NOMO-1 treated with dmso at 0.1 percent for 144 hours (cell line): ENCODE results near the gene SPNS2.
A peak's percentile ranks its signal among the peaks of the same experiment; 100 is the strongest.

ENCODE experiments used
- DNase-seq: peaks from one replicate; lab custom pipeline; 2025; ENCODE audit not compliant: unreplicated experiment; lab: John Stamatoyannopoulos, UW

Gene SPNS2

DNA sequence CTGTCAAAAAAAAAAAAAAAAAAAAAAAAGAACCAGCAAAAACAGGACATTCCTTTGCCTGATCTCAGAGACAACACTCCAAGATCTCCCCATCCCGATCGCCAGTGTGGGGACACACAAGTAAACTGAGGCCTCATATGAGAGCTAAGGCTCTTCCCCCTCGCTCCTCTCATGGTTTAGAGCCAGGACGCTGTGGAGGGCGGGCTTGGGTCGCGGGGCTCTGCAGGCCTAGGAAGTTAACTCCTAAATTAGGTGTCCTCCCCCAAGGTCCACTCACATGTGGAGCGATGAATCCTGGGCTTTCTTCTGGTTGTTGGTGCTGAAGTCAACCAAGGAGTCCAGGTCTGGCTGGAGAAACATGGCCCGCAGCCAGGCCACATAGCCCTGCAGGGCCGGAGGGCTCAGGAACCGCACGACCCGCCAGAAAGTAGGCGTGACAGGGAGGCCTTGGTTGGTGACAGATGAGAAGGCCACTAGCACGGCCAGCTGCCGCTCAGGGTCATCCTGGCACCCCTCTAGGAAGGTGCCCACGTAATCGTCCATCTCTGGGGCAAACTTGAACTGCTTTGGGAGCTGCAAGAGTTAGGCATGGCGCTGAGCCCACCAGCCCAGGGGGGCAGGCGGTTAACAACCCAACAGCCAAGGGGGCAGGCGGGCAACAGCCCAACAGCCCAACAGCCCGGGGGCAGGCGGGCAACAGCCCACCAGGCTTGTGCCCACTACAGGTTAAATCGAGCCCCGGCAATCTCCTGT, 51.3 kb downstream of the SPNS2 start:
- DNase-seq: no peak

DNA sequence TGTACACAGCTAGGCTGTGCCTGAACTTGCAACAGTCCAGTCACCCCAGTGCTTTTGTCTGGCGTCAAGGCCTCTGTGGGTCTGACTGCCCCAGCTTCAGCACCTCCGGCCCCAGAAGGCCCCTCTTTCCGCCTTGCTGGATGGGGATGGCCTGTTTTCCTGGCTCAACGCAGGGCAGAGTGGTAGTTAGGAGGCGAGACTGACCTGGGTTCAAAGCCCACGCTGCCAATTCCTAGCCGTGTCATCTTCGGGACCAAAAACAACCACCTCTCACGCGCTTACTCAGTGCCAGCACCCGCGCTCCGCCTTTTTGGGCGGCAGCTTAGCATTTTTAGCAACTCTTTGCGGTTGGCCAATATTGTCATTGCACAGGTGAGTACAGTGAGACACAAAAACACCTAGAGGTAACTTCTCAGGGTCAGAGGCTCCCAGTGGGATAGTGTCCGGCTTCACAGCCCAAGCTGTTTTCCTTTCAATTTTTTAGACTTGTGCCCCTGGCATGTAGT, 51.9 kb downstream of the SPNS2 start:
- DNase-seq: no peak

DNA sequence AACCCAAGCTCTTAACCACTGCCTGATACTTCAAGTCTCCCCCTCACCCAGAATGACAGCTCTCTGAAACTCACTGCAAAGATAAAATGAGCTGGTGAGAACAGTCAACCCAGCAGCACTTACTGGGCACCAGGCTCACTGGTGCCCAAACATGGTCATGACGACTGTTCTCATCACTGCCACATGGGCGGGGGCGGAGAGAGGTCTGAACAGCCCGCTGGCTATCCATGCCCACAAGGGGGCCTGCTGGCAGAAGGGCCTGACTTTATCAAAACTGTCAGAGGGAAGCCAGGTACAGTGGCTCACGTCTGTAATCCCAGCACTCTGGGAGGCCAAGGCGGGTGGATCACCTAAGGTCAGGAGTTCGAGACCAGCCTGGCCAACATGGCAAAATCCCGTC, 52.5 kb downstream of the SPNS2 start:
- DNase-seq: no peak

DNA sequence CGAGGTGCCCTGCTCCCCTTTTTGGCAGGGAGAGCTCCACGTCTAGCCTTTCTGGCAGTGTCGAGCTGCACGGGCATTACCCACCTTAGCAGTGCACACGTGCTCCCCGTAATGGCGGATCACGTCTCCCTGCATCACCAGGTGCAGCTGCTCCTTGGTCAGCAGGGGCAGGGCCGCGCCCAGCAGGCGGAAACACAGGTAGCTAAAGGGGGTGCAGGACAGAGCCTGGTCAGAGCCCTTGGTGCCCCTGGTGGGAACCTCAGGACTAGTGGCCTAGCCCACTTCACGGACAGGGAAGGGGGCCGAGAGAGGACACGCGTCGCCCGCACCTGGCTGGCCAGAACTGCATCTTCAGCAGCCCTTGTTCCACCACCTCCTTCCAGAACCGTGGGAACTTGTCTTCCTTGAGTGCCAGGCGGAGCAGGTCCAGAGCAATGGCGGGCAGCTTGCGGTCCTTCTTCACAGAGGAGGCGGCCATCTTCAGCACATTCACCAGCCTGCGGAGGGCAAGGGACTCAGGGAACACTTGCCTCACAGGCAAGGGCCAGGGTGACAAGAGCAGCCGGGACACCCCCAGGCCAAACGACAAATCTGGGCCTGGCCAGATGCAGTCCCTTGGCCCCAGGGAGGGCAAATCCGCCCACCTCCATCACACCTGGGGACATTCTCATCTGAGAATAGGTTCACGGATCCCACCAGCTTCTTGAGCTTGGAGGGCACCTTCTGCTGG, 53.3 kb downstream of the SPNS2 start:
- DNase-seq: no peak

DNA sequence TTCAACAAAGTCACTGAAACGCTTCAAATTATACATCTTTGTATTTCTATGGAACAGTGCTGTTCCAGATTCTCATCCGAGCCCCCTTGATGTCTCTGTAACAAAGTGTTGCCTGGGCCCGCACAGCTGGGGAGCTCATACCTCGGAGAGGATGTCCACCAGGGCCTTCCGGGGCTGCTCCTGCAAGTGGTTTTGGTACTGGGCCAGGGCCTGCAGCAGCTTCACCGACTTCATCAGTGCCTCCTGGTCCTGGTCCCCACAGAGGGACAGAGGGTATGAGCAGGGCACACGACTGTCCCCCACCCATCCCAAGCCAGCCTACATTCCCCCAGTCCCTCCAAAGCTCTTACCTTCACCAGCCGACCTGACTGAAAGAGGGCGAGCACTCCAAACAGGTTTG, 55.0 kb downstream of the SPNS2 start:
- DNase-seq: no peak

DNA sequence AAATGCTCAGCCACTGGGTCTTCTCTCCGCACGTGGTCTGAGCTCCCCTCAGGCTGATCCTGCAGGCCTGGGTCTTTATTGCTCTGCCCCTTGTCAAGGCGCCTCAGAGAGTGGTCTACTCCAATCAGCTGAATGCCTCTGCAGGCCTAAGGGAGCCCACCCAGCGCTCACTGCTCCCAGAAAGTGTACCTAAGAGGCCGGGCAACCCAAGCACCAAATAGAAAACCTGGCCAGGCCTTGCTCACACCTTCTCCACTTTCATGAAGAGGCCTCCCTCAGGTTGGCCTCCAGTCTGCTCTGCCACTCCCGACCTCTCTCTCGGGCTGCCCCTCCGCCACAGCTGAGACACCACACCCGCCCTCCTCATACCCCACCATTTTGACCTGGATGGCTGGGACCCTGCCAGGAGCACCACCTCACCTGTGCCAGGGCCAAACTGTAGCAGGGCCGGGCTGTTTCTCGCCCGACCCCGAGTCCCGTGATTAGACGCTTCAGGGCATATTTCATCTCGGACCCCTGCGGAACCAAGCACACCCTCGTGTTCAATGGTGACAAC, 55.8 kb downstream of the SPNS2 start:
- no peak for DNase-seq

DNA sequence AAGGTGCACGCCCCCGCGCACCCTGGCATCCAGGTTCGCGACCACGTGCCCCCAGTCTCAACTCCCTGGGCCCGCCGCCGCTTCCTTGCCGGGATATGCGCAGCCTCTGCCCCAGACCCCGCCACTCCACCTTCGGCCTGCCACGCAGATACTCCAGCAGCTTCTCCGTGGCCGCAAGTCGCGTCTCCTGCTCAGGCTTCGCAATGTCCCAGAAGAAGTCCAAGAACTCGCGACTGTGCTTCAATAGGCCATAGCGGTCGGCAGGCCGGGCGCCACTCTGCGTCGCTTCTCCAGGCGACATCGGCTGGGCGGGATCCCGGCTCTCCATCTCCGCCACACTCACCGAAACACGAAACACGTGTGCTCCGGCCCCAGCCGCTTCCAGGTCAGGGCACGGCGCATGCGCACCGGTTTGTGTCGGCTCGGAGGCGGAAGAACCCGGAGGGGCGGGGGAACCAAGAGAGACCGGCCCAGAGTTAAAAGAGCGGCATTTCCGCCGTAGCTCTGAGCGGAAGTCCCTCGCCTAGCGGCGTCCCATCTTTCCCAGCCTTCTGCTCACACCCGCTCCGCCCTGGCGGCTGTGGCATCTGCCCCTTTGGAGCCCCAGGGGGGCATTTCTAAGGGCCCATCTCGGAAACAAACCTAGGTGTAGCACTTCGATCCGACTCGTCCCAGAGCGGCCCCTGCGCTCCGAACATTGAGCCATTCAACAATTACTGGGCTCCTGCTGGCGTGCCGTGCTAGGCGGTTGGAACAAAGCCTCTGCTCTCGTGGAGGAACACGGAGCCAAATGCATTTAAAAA, 56.5 kb downstream of the SPNS2 start, which contains the start of gene MYBBP1A:
Gene MYBBP1A (minus strand): TSS at position 388 of the 803 bp plus-strand sequence. CDS start 60 bp downstream, at position 328.
- DNase-seq: peak; percentile 93

DNA sequence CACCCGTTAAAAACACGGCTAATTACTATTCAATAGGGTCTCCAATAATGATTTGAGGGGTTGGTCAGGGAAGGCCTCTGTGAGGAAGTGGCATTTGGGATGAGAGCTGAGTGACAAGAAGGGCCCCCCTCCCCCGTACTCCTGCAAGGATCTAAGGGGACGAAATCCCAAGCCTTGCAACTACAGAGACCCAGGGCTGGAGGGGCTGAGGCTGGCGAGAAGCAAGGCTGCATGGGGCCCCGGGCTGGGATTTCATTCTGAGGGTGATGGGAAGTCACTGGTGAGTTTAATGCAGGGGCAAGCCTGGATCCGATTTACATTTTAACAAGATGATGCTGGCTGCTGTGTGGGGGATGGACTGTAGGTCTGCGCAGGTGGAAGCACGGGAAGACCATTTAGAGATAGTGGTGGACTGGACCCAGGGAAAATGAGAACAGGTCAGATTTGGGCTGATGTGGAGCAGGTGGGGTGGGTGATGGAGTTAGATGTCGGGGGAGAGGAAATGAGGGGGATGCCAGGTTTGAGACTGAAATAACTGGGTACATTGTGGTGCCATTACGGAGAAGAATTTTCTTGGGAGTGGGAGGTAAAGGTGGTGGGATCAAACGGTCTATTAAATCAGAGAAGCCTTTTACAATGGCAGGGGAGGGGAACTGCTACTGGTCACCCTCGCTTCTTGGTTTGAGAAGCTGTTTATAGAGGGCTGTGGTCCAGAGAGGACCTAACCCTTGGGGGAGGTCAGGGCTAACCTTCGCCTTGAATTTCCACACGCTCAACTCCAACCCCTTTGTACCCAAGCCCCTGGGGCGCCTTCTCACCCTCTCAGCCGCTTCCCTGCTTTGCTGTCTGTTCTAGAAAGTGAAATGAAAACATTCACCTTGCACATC, 57.4 kb downstream of the SPNS2 start:
- DNase-seq: no peak

DNA sequence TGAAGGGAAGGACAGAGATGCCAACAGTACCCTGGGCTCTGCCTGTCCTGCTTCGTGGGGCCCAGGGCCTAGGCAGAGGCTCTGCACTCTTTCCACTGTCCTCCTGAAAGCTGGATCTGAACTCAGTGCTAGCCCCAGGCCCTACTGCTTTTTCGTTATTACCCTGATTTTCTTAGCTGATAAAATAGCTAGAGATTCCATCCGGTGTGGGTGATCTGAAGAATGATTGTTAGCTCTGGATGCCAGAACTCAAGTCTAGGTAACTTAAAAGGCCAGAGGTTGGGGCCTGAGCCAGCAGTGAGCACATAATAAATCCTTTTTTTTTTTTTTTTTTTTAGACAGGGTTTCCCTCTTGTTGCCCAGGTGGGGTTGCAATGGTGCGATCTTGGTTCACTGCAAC, 58.3 kb downstream of the SPNS2 start:
- no peak for DNase-seq

DNA sequence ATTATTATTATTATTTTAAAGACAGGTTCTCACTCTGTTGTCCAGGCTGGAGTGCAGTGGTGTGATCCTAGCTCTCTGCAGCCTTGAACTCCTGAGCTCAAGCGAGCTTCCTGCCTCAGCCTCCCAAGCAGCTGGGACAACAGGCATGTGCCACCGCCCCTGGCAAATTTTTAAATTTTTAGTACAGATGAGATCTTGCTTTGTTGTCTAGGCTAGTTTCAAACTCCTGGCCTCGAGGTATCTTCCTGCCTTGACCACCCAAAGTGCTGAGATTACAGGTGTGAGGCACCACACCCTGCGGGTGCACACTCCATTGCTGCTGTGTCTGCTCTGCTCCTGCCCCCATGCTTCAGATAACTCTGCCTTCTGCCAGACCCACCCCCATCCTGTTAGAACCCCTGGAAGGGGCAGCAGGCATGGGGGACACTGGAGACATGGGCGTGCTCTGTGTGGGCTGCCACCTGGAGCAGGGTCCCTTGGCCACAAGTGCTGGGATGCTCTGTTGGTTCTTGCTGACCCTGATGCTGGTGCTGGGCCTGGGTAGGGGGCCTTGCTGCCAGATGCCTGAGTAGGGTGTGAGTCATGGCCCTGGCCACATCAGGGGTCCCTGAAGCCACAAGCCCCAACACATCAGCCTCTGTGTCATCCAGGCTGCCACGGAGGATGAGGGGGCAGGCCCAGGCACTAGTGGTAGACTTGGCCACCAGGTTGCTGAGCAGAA, 59.1 kb downstream of the SPNS2 start:
- no peak for DNase-seq

DNA sequence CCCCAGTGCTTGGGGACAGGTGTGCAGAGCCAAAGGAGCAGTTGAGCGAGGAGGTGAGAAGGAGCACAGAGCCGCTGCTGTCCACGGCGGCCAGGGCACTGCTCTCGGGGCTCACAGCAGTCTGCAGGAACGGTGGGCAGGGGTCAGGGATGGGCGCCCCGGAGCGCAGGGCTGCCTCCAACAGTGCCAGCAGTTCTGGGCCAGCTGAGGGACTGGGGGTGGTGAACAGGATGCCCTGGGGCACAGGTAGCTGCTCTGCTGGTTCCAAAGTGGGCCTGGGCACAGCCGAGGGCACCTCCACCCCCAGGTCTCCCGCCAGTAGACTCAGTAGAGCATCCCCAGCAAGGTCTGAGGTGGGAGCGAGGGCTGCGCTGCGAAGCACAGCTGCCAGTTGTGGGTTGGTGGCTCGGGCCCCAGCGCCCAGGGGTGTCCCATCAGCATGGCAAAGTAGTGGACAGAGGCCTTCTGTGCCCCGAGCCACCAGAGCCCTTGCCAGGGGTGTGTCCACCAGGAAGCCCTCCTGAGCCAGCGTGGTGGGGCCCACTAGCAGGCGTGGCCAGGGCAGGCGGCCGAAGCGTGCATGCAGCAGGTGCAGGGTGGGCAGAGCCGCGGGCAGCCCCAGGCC, 59.8 kb downstream of the SPNS2 start:
- no peak for DNase-seq

DNA sequence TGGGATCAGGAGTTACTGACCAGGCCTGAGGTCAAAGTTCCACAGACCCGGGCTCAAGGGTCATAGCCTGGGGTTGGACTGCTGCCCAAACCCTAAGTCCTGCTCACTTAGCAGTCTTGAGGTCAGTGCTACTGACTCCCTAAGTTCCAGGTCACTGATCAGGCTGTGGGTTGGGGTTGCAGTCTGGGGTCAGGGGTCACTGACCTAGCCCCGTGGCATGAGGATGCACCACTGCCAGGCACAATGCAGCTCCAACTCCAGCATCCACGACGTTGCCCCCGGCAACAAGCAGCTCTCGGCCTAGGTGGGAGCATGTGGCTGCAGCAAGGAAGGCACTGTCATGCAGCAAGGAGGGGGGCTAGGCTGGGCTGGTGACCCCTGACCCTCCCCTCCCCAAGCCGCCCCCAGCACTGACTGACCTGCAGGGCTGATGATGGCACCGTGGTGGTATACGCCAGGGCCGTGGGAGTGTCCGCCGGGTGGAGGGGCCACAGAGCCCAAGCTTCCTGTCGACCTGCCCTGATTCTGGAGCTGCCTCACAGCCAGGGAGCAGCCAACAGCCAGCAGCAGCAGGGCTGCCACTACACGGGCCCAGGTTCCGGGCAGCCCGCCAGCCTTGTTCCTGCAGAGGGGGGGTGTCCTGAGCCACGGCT, 60.6 kb downstream of the SPNS2 start:
- no peak for DNase-seq

DNA sequence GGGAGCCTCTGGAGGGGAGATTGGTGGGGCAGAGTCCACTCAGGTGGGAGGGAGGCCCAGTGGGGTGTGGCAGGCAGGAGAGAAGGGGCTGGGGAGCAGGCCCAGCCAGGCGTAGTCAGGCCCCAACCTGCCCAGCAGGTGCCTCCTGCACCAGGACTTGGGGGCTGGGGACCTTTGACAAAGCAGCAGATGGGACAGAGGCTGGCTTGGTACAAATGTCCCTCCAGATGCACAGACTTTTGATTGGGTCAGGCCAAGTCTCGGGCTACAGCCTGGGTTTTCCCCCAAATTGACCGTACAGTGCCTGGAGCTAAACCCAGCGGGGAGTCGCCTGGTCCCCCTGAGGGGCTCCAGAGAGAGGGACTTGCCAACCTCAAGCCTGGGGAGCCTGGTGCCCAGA, 61.3 kb downstream of the SPNS2 start:
- no peak for DNase-seq

DNA sequence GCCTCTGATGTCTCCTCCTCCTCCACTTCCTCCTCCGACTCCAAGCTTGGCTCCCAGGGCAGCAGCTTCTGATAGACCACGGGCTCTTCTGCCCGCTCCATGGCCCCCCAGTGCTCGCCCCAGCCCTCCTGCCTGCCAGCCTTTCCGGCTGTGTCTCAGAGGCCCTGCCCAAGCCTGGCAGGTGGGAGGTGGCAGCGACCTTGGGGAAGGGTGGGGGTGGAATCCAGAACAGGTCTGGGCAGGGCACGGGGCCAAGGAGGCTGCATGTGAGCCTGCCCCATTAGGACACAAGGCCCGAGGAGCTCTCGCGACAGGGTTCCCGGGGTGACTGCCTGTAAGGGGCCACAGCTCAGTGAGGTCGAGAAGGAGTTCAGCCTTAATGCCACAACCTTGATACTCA, 61.7 kb downstream of the SPNS2 start, which contains the start of gene GGT6:
Gene GGT6 (minus strand): TSS at position 157 of the 400 bp plus-strand sequence. CDS start 56 bp downstream, at position 101.
- no peak for DNase-seq

DNA sequence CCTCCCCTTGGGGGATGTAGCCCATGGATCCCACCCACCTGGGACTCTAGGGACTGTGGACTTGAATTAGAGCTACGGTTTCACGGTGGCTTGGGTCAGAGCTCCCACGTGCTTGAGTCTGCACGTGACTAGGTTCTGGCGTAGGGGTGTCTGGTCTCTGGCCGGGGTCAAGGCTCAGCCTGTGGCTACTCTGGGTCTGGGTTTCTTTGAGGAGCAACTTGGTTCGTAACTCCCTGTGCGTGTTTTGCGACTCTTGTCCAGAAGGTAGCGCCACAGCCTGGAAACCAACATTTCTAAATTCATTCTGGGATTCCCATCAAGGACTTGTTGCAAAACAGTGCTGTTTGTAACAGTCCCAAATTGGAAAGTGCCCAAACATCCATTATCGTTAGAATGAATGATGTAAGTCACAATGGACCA, 62.2 kb downstream of the SPNS2 start:
- DNase-seq: no peak

DNA sequence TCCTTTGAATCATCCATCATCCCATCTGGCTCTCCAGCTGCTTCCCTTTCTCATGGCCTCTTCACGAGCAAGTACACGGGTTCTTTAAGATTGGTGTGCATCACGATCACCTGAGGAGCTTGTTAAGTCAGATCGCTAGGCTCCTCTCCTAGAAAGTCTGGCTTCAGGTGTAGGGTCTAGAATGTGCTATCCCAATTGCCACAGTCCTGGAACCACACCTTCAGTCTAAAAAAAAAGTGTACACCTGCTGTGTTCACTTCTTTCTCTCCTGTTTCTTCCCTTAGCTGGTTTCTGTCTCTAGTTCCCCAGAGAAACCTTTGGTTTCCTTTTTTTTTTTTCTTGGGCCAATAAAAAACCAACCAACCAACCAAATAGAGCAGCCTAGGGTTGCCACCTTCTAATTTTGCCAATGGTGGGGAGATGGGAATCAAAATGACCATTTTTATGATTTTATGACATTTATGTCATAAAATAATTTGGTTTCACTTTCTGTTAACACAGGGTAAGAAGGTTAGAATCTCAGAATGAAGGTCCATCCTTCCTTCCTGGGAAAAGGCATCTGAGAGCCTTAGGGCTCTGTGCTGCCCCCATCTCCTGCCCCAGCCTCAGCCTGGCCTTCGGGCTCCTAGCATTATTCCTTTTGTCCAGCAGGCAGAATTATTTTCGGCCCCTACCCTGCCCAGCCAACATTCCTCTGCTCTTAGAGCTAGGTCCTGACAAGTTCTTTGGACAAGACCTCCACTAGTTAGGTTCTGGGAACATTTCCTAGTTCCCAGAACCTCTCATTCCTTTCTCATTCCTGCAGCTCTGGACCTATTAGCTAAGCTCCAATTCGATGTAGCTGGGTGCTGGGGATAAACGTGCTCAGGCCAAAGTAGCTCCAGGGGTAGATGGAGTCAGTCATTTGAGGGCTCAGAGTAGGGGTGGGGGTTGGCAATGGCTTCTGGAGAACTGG, 63.6 kb downstream of the SPNS2 start:
- no peak for DNase-seq
